Measurements from ENCODE around the gene SMPD3. TPM values are rescaled to one million over a fixed set of nuclear protein-coding genes. Genes with fewer than 3 reads are reported as not detected.

SMPD3 gene
- total RNA-seq, 1 experiment from 2014 or later, result not detected

- ChIA-PET CTCF (interaction anchor here (0.5 to 1.2 kb wide), 2 partner anchors 50 to 115 kb away, joined by 3 to 4 read pairs; no protein-coding TSS in a partner anchor), POLR2A (no interaction called here)
- no peaks in the 10 kb centered on the region for H3K27me3 Mint-ChIP-seq (ENCODE audit: insufficient read depth, unreplicated experiment)
- intact Hi-C loops (cut with micrococcal nuclease), result no loop called here
- no peaks in the 10 kb centered on the region for H3K4me1 Mint-ChIP-seq (ENCODE audit: insufficient read depth, unreplicated experiment)
- H3K4me3 Mint-ChIP-seq (ENCODE audit: unreplicated experiment), result no peak overlapping the region
- no peak for DNase-seq (ENCODE audit: unreplicated experiment)
- no TSS peak for BruUV-seq (replicated peaks)
- no peak for TF ChIP-seq CTCF (IDR thresholded peaks at IDR 0.05; ENCODE audit: unreplicated experiment)
- no peaks in the 10 kb centered on the region for H3K9me3 Mint-ChIP-seq (ENCODE audit: unreplicated experiment)
- peaks cover 33% of the 10 kb centered on the region for H3K36me3 Mint-ChIP-seq (ENCODE audit: insufficient read depth, unreplicated experiment)
- H3K27ac Mint-ChIP-seq (ENCODE audit: low read depth, unreplicated experiment), result no peak overlapping the region
Measured at GRCh38 chr16:68356249-68356918, 91.9 kb downstream of the SMPD3 start.

- Mint-ChIP-seq H3K27ac (ENCODE audit: low read depth, unreplicated experiment) (no peak overlapping the region), H3K4me1 (ENCODE audit: insufficient read depth, unreplicated experiment) (no peaks in the 10 kb centered on the region), H3K36me3 (ENCODE audit: insufficient read depth, unreplicated experiment) (peaks cover 33% of the 10 kb centered on the region), H3K9me3 (ENCODE audit: unreplicated experiment) (no peaks in the 10 kb centered on the region), H3K27me3 (ENCODE audit: insufficient read depth, unreplicated experiment) (no peaks in the 10 kb centered on the region), H3K4me3 (ENCODE audit: unreplicated experiment) (no peak overlapping the region)
- ChIA-PET POLR2A (interaction anchor here (0.6 kb wide), 1 partner anchor 223 kb away, joined by 4 read pairs; no protein-coding TSS in a partner anchor), CTCF (interaction anchor here (0.5 to 1.2 kb wide), 3 partner anchors 30 to 114 kb away, joined by 3 to 4 read pairs (median 3); no protein-coding TSS in a partner anchor)
- no peak for DNase-seq (ENCODE audit: unreplicated experiment)
- no TSS peak for BruUV-seq (replicated peaks)
- intact Hi-C loops (cut with micrococcal nuclease), result no loop called here
- no peak for TF ChIP-seq CTCF (IDR thresholded peaks at IDR 0.05; ENCODE audit: unreplicated experiment)
Measured at GRCh38 chr16:68355447-68356248, 92.7 kb downstream of the SMPD3 start.

- no peak for DNase-seq (ENCODE audit: unreplicated experiment)
- Mint-ChIP-seq H3K27me3 (ENCODE audit: insufficient read depth, unreplicated experiment) (no peaks in the 10 kb centered on the region), H3K27ac (ENCODE audit: low read depth, unreplicated experiment) (no peak overlapping the region), H3K9me3 (ENCODE audit: unreplicated experiment) (no peaks in the 10 kb centered on the region), H3K36me3 (ENCODE audit: insufficient read depth, unreplicated experiment) (peaks cover 37% of the 10 kb centered on the region), H3K4me1 (ENCODE audit: insufficient read depth, unreplicated experiment) (no peaks in the 10 kb centered on the region), H3K4me3 (ENCODE audit: unreplicated experiment) (no peak overlapping the region)
- CTCF ChIA-PET, result interaction anchor here (0.6 kb wide), 2 partner anchors 12 to 31 kb away, joined by 3 read pairs; no protein-coding TSS in a partner anchor
- intact Hi-C loops (cut with micrococcal nuclease), result no loop called here
- POLR2A ChIA-PET, result interaction anchor here (0.6 kb wide), 1 partner anchor 222 kb away, joined by 4 read pairs; no protein-coding TSS in a partner anchor
- no TSS peak for BruUV-seq (replicated peaks)
- TF ChIP-seq CTCF (IDR thresholded peaks at IDR 0.05; ENCODE audit: unreplicated experiment), result no peak
Measured at GRCh38 chr16:68354816-68355215, 93.5 kb downstream of the SMPD3 start.

GRCh38 chr16:68353366-68353765 lies 94.9 kb downstream of the SMPD3 start:
- H3K4me3 Mint-ChIP-seq (ENCODE audit: unreplicated experiment), result no peak overlapping the region
- CTCF ChIA-PET, result no interaction called here
- BruUV-seq (replicated peaks), result no TSS peak
- no peak for TF ChIP-seq CTCF (IDR thresholded peaks at IDR 0.05; ENCODE audit: unreplicated experiment)
- no peaks in the 10 kb centered on the region for H3K9me3 Mint-ChIP-seq (ENCODE audit: unreplicated experiment)
- POLR2A ChIA-PET, result no interaction called here
- H3K27ac Mint-ChIP-seq (ENCODE audit: low read depth, unreplicated experiment), result no peak overlapping the region
- H3K4me1 Mint-ChIP-seq (ENCODE audit: insufficient read depth, unreplicated experiment), result no peaks in the 10 kb centered on the region
- peaks cover 52% of the 10 kb centered on the region for H3K36me3 Mint-ChIP-seq (ENCODE audit: insufficient read depth, unreplicated experiment)
- DNase-seq (ENCODE audit: unreplicated experiment), result no peak
- H3K27me3 Mint-ChIP-seq (ENCODE audit: insufficient read depth, unreplicated experiment), result no peaks in the 10 kb centered on the region
- intact Hi-C loops (cut with micrococcal nuclease), result no loop called here

Measured in MCF 10A (cell line).